ENCODE measurements around the gene ABCG1.
"Not testable (repeated sequence)": the region's sequence is repeated elsewhere in the genome, so short reads cannot be mapped to it uniquely, and the experiment has no call there.

ABCG1 gene

DNA sequence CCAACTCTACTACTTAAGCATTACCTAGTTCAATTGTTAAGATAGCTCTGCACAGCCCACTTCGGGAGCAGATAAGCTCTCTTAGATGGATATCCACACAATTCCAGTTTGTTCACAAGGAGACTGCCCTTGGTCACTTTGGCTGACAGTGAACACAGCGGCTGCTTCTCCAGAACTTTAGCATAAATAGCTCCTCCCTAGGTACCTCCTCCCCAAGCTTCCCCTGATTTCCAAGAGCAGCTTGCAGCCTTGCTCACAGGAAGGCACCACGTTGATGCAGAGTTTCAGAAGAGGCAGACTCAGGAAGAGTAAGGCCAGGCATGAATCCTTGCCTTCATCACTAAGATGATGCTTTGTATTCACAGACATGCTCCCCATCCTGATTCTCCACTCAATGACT lies 71.6 kb downstream of the ABCG1 start:
- DNase-seq (ENCODE audit: low spot score) = no peak
- POLR2A ChIA-PET (ENCODE audit: low non-redundant PET) = no interaction called here
- TF ChIP-seq, protein P1, sequence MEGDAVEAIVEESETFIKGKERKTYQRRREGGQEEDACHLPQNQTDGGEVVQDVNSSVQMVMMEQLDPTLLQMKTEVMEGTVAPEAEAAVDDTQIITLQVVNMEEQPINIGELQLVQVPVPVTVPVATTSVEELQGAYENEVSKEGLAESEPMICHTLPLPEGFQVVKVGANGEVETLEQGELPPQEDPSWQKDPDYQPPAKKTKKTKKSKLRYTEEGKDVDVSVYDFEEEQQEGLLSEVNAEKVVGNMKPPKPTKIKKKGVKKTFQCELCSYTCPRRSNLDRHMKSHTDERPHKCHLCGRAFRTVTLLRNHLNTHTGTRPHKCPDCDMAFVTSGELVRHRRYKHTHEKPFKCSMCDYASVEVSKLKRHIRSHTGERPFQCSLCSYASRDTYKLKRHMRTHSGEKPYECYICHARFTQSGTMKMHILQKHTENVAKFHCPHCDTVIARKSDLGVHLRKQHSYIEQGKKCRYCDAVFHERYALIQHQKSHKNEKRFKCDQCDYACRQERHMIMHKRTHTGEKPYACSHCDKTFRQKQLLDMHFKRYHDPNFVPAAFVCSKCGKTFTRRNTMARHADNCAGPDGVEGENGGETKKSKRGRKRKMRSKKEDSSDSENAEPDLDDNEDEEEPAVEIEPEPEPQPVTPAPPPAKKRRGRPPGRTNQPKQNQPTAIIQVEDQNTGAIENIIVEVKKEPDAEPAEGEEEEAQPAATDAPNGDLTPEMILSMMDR (conservative IDR thresholded peaks at IDR 0.05; ENCODE audit: low read depth) = no peak
- peak overlapping the region; percentile 41 for H3K27ac ChIP-seq
- CTCF ChIA-PET = interaction anchor here (0.7 to 1.7 kb wide), 2 partner anchors 19 to 21 kb away, joined by 3 to 4 read pairs; no protein-coding TSS in a partner anchor

DNA sequence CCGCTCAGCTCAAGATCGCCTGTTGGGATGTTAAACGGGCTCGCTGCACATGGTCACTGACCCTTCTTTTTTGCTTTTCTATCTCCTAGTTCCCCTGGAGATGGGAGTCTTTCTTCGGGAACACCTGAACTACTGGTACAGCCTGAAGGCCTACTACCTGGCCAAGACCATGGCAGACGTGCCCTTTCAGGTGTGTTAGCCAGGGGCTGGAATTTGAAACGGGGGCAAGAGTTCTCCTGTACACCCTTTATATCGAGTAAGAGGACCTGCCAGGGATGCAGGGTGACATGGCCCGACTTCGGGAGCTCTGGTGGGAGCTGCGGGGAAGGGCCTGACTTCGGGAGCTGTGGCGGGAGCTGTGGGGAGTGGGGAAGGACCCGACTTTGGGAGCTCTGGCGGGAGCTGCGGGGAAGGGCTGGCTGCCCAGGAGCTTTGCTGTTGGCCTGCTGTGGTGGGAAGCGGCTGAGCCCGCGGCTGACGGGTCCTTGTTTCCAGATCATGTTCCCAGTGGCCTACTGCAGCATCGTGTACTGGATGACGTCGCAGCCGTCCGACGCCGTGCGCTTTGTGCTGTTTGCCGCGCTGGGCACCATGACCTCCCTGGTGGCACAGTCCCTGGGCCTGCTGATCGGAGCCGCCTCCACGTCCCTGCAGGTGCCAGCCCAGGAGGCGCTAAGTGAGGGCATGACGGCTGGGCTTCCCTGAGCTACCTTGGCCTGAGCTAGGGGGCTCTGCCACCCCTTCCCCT lies 72.2 kb downstream of the ABCG1 start:
- POLR2A ChIA-PET (ENCODE audit: low non-redundant PET) = no interaction called here
- DNase-seq (ENCODE audit: low spot score) = no peak
- H3K27ac ChIP-seq = peak overlapping the region; percentile 41
- CTCF ChIA-PET = interaction anchor here (0.6 to 1.9 kb wide), 6 partner anchors 19 to 146 kb away, joined by 3 to 5 read pairs (median 4); no protein-coding TSS in a partner anchor
- TF ChIP-seq, protein P1 (conservative IDR thresholded peaks at IDR 0.05; ENCODE audit: low read depth) = no peak

DNA sequence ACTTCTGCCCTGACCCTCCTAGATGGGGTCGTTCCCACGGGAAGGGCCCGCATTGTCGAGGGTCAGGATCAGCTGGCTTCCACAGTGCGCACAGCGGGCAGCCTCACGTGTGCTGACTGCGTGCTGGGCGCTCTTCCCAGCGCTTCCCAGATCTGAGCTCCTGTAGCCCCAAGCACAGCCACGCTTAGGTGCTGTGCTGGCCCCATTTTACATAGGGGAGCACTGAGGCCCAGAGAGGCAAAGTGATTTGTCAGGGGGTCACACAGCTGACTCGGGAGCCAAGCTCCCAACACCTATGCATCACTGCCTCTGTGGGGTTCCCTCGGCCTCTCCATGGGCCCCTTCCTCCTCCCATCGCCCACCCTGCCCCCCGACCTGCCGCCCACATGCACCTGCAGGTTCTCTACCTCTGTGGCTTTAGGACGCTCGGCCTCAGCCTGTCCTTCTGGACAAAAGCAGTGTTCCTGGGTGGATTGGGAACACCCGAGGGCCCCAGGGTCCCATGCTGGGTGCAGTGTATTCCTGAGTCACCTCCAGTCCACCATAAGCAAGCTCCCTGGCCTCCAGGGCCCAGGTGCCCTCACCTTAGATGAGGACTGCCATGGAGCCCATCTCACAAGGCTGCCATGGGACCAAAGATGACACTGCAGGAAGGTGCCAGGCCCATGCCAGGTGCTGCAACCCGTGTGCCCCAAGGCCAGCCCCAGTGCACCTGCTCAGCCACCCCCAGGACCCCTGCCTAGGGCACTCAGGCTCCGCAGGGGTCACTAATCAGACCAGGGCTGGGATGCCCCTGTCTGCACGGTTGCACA lies 73.0 kb downstream of the ABCG1 start:
- H3K27ac ChIP-seq = no peak overlapping the region
- POLR2A ChIA-PET (ENCODE audit: low non-redundant PET) = no interaction called here
- TF ChIP-seq, protein P1 (conservative IDR thresholded peaks at IDR 0.05; ENCODE audit: low read depth) = no peak
- CTCF ChIA-PET = interaction anchor here (0.6 to 1.9 kb wide), 5 partner anchors 17 to 147 kb away, joined by 3 to 5 read pairs (median 4); no protein-coding TSS in a partner anchor
- no peak for DNase-seq (ENCODE audit: low spot score)

DNA sequence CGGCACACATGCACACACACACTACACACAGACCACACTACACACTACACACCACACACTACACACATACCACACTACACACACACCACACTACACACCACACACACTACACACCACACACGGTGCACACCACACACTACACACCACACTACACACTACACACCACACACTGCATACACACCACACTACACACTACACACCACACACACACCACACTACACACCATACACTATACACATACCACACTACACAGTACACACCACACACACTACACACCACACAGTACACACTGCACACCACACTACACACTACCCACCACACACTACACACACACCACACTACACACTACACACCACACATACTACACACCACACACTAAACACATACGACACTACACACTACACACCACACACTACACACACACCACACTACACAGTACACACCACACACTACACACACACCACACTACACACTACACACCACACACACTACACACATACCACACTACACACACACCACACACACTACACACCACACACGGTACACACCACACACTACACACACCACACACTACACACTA lies 73.7 kb downstream of the ABCG1 start:
- POLR2A ChIA-PET (ENCODE audit: low non-redundant PET); DNase-seq (ENCODE audit: low spot score): not testable (repeated sequence)
- CTCF ChIA-PET = interaction anchor here (0.6 to 1.9 kb wide), 2 partner anchors 17 to 147 kb away, joined by 4 to 5 read pairs; no protein-coding TSS in a partner anchor

DNA sequence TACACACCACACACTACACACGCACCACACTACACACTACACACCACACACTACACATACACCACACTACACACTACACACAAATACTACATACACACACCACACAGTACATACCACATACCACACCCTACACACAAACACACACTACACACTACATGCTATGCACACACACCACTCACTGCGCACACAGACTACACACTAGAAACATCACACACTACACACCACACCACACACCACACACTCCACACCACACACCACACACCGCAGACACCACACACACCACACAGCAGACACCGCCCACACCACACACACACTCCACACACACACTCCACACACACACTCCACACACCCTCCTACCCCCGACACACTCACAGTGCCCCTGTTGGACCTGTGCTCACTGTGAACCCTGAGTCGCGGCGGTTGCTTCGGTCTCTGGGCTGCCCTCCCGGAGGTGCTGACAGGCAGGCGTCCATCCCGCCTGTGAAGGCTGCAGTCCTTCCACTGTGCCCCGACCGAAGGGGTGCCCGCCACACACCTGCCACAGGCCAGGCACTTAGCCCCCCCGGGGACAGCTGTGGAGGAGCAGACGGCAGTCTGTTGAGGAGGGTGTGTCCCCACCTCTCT lies 74.8 kb downstream of the ABCG1 start:
- TF ChIP-seq, protein P1 (conservative IDR thresholded peaks at IDR 0.05; ENCODE audit: low read depth) = no peak
- H3K27ac ChIP-seq = no peak overlapping the region
- no peak for DNase-seq (ENCODE audit: low spot score)
- POLR2A ChIA-PET (ENCODE audit: low non-redundant PET) = no interaction called here
- CTCF ChIA-PET = no interaction called here

More for the DNA sequence above, 73.7 kb downstream of the ABCG1 start:
- not testable (repeated sequence) for H3K27ac ChIP-seq

DNA sequence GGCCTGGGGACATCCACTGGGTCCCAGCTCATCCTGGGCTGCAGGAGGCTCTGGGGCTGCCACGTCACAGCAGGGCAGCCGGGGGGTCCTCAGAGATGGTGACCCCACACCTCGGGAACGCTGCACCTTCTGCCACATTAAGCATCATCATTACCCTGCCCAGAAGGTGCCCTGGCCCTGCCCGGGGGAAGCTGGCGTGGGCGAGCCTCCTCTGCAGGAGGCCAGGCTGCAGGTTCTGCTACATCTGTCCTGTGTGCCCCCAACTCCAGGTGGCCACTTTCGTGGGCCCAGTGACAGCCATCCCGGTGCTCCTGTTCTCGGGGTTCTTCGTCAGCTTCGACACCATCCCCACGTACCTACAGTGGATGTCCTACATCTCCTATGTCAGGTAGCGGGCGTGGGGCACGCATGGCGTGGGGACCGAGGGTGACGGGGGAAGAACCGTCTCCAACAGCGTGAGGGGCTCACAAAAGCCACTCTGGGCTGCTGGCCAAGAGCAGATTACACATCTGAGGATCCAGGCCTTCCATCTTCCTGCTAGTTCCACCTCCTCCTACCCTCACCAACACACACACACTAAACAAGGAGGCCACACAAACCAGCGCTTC lies 75.4 kb downstream of the ABCG1 start:
- TF ChIP-seq, protein P1 (conservative IDR thresholded peaks at IDR 0.05; ENCODE audit: low read depth) = no peak
- CTCF ChIA-PET = interaction anchor here (0.5 kb wide), 2 partner anchors 16 to 413 kb away, joined by 3 read pairs; no protein-coding TSS in a partner anchor
- H3K27ac ChIP-seq = no peak overlapping the region
- POLR2A ChIA-PET (ENCODE audit: low non-redundant PET) = no interaction called here
- no peak for DNase-seq (ENCODE audit: low spot score)

Data from RWPE1 (cell line).